Vagina (tissue), 2 donors: ENCODE measurements around the gene CFDP1. TPM values are rescaled to one million over a fixed set of nuclear protein-coding genes. Genes with fewer than 3 reads are reported as not detected.
"Not testable (repeated sequence)": the region's sequence is repeated elsewhere in the genome, so short reads cannot be mapped to it uniquely, and the experiment has no call there.

Experiments used
- DNase-seq, 2 donors: peaks; one replicate each; pipeline ENCODE4 v3.0.0-alpha.2; 2017; ENCODE audit errors: extremely low spot score in 2 of 2
- H3K27ac ChIP-seq: fragments of 200-600 bp; sonication (generic); one replicate; pipeline ENCODE4 v1.5.1; 2019
- H3K27me3 ChIP-seq: fragments of 200-600 bp; sonication (generic); one replicate; pipeline ENCODE4 v1.5.1; 2019
- H3K36me3 ChIP-seq, 2 donors: fragments of 200-600 bp; sonication (generic); one replicate each; pipeline ENCODE4 v1.5.1; 2017 to 2019
- H3K4me1 ChIP-seq: fragments of 200-600 bp; sonication (generic); one replicate; pipeline ENCODE4 v1.5.1; 2019
- H3K4me3 ChIP-seq, 2 donors: fragments of 200-600 bp; sonication (generic); 1 replicate in 1 of 2; 2 replicates in 1 of 2; pipeline ENCODE4 v1.5.1; 2016 to 2019
- H3K9me3 ChIP-seq: fragments of 200-600 bp; sonication (generic); one replicate; pipeline ENCODE4 v1.5.1; 2019
- POLR2A ChIP-seq, 2 donors: fragments of 450-650 bp; IDR thresholded peaks; one replicate each; pipeline ENCODE4 v1.6.1; 2017; ENCODE audit warnings: antibody characterized with exemption in 2 of 2, mild to moderate bottlenecking in 2 of 2, moderate library complexity in 2 of 2
- POLR2AphosphoS5 ChIP-seq, 2 donors: sonication (generic); formaldehyde crosslinking; IDR thresholded peaks; one replicate each; pipeline ENCODE4 v1.9.0; 2017; ENCODE audit warnings: antibody characterized with exemption in 2 of 2, mild to moderate bottlenecking in 2 of 2, low read depth in 1 of 2; ENCODE audit not compliant: insufficient read depth in 1 of 2
- intact Hi-C: fragments of 100-400 bp; cut with DNase I; formaldehyde crosslinking; loops from one replicate; pipeline ENCODE4 v1.15.1; 2023
- total RNA-seq: library from RNA; depleted of rRNA; stranded (reverse); fragments of >200 nt; gene quantifications from one replicate; pipeline ENCODE4 v1.2.3, GENCODE V29; 2016
- TF ChIP-seq, protein P1 (sequence below), 3 experiments: fragments of 450-650 bp in 2 of 3; fragments of 200-600 bp in 1 of 3; sonication (generic) in 1 of 3; IDR thresholded peaks; one replicate each; pipeline ENCODE4 v1.5.1; 2017 to 2019; ENCODE audit warnings: antibody characterized with exemption in 3 of 3, mild to moderate bottlenecking in 2 of 3, moderate library complexity in 2 of 3

Gene CFDP1
- total RNA-seq, 1 donor from 2014 or later, result 45.7 TPM

DNA sequence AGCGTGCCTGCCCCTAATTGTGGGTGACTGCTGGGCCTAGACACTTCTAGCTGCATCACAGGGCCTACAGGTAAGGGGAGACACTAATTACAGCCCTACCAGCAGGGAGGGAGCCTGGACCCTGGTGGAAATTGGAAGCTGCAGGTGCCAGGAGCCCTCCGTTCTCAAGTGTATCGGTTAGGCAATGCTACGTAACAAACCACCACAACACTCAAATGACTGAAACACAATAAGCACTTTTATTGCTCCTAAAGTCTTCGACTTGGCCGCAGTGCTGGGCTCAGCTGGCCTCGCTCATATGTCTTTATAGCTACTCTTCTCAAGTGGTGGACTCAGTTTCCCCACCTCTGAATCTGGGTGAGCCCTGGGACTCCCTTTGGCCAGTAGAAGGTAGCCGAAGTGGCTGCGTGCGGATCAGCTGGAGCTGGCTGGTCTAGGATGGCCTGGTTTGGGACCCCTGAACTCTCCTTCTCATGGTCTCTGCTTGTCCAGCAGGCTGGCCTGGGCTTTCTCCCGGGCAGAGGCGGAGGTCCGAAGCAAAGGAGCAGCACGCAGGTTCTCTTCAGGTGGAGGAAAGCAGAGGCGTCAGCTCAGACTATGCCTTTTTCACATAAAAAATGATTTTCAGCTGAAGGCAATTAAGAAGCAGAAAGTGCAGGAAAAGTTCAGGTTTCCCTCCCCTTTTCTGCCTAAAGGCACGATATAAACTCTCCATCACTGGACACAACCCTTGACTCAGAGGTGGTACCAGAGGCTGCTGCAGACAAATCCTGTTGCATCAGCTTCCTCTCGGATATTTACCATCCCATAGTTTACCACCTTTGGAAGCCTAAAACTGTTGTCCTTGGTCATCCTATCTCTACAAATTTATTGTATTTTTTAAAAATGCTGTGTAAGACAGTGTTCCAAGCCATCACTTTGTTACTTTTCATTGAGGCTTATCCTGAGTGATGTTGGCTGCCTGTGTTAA is 39.9 kb upstream of the CFDP1 start:
- H3K4me3 ChIP-seq, result no peak overlapping the region
- no peaks in the 10 kb centered on the region for H3K27me3 ChIP-seq
- no peaks in the 10 kb centered on the region for H3K4me1 ChIP-seq
- H3K36me3 ChIP-seq, result no peaks in the 10 kb centered on the region
- TF ChIP-seq, protein P1, sequence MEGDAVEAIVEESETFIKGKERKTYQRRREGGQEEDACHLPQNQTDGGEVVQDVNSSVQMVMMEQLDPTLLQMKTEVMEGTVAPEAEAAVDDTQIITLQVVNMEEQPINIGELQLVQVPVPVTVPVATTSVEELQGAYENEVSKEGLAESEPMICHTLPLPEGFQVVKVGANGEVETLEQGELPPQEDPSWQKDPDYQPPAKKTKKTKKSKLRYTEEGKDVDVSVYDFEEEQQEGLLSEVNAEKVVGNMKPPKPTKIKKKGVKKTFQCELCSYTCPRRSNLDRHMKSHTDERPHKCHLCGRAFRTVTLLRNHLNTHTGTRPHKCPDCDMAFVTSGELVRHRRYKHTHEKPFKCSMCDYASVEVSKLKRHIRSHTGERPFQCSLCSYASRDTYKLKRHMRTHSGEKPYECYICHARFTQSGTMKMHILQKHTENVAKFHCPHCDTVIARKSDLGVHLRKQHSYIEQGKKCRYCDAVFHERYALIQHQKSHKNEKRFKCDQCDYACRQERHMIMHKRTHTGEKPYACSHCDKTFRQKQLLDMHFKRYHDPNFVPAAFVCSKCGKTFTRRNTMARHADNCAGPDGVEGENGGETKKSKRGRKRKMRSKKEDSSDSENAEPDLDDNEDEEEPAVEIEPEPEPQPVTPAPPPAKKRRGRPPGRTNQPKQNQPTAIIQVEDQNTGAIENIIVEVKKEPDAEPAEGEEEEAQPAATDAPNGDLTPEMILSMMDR (IDR thresholded peaks at IDR 0.05), result no peak
- TF ChIP-seq POLR2AphosphoS5 (IDR thresholded peaks at IDR 0.05; ENCODE audit: insufficient read depth in 1 of 2, low read depth in 1 of 2) (no peak), POLR2A (IDR thresholded peaks at IDR 0.05) (no peak)
- H3K27ac ChIP-seq, result no peak overlapping the region
- no peak for DNase-seq
- H3K9me3 ChIP-seq, result no peaks in the 10 kb centered on the region
- intact Hi-C loops, result loop anchor here (10.0 kb wide), 1 partner anchor 292 kb away; no protein-coding TSS in a partner anchor

DNA sequence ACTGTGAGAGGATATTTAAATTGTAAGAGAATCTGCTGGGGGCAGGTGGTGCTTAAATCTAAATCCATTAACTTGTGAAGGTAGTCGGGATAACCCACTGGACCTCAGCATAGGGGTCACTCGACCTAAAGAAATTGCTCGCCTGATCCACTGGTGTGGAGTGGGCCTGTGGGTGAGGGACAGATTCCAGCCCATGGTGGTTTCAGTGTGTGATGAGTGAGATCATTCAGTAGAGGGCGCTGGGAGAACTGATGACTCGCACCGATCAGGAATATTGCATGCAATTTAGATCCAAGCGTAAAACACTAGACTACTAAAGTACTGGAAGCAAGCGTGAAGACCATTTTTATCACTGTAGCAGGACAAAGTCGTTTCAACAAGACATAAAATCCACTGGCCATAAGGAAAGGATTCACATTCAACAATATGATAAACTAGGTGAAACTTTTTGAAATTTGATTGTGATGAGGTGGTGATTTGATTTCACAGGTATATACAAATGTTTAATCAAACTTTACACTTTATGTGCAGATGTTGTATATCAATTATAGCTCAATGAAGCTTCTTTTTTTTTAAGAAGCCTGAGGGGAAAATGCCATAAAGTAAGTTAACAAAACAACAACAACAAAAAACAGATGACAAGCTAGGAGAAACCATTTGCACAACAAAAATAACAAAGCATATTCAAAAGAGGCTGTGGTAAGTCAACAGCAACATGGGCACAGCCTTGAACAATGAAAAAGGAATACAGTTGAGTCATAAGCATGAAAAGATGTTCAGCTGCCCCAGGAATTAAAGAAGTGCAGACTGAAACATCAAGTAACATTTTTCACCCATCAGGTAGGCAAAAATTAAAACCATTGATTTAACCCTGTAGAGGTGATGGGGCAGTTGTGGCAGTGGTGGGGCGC is 38.7 kb upstream of the CFDP1 start:
- intact Hi-C loops, result loop anchor here (10.0 kb wide), 1 partner anchor 293 kb away; no protein-coding TSS in a partner anchor
- no peak overlapping the region for H3K4me3 ChIP-seq
- H3K9me3 ChIP-seq, result no peaks in the 10 kb centered on the region
- TF ChIP-seq POLR2AphosphoS5 (IDR thresholded peaks at IDR 0.05; ENCODE audit: insufficient read depth in 1 of 2, low read depth in 1 of 2), result no peak
- TF ChIP-seq, protein P1 (IDR thresholded peaks at IDR 0.05), result peak; percentile 37 to 80 (median 65)
- no peaks in the 10 kb centered on the region for H3K36me3 ChIP-seq
- no peaks in the 10 kb centered on the region for H3K4me1 ChIP-seq
- DNase-seq, result no peak
- H3K27ac ChIP-seq, result no peak overlapping the region
- H3K27me3 ChIP-seq, result no peaks in the 10 kb centered on the region

DNA sequence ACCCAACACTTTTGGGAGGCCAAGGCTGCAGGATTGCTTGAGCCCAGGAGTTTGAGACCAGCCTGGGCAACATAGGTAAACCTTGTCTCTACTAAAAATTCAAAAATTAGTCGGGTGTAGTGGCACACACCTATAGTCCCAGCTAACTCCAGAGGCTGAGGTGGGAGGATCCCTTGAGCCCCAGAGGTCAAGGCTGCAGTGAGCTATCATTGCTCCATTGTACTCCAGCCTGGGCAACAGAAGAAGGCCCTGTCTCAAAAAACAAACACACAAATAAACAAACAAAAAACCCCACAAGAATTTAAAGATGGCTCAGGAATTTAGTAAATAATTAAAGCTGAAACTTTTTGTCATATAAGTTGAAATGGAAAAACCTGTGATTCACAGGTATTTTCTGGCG is 33.5 kb upstream of the CFDP1 start:
- TF ChIP-seq POLR2A (IDR thresholded peaks at IDR 0.05), result no peak
- TF ChIP-seq, protein P1 (IDR thresholded peaks at IDR 0.05), result no peak
- TF ChIP-seq POLR2AphosphoS5 (IDR thresholded peaks at IDR 0.05; ENCODE audit: insufficient read depth in 1 of 2, low read depth in 1 of 2), result no peak
- peaks cover 13% of the 10 kb centered on the region for H3K4me1 ChIP-seq
- no peak for DNase-seq
- H3K36me3 ChIP-seq, result no peaks in the 10 kb centered on the region
- H3K27me3 ChIP-seq, result no peaks in the 10 kb centered on the region
- intact Hi-C loops, result loop anchor here (10.0 kb wide), 2 partner anchors 48 to 158 kb away; partner anchors contain the start of gene ADAT1
- no peaks in the 10 kb centered on the region for H3K9me3 ChIP-seq
- H3K4me3 ChIP-seq, result no peak overlapping the region
- H3K27ac ChIP-seq, result no peak overlapping the region

DNA sequence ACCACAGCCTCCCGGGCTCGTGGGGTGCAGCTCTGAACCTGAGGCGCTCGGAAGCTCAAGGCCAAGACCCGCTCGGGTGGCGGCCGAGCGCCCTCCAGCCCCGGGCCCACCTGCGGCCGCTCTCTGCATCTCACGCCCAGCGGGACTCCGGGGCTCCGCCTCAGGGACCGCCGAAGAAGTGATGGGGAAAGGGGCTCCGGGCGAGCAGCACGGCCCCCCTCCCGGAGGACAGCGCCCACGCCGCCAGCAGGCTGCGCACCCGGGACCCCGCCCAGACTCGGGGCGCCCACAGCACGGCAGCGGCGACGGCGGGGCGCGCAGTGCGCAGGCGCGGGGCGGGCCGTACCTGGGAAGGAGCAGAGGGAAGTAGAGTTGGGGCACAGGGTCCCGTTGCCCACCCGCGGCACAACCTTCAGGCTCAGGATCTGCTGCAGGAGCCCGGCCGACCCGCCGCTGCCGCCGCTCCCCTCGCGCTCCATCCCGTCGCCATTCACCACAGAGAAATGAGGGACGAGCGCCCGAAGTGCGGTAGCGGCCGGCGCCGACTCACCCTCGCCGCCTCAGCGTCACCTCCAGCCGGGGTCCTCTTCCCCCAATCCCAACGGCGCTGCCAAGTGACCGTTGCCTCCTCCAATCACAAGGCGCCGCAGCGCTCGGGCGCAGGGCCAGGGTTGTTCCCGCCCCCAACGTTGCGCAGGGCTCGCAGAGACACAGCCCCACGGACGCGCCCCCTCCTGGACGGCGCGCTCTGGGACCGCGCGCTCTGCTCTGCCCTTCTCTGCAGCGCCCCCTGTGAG is 31.0 kb upstream of the CFDP1 start, which contains the start of gene TMEM170A:
TMEM170A (minus strand) TSS at position 568 of the 797 bp plus-strand sequence; CDS start at position 479, 89 bp downstream.
- Histone ChIP-seq H3K4me3 (peak within 1 kb of the TSS; percentile 94 to 96), H3K27me3 (no peaks in the 10 kb centered on the region), H3K36me3 (no peaks in the 10 kb centered on the region), H3K4me1 (peaks cover 34% of the 10 kb centered on the region), H3K27ac (peak within 1 kb of the TSS; percentile 96), H3K9me3 (no peaks in the 10 kb centered on the region)
- DNase-seq, result peak in 1 of 2 donors; percentile 99
- intact Hi-C loops, result loop anchor here (10.0 kb wide), 2 partner anchors 50 to 160 kb away; partner anchors contain the start of gene ADAT1
- TF ChIP-seq POLR2A (IDR thresholded peaks at IDR 0.05), result peak; percentile 51 to 90
- TF ChIP-seq, protein P1 (IDR thresholded peaks at IDR 0.05), result peak; percentile 99 to 100 (median 100)
- TF ChIP-seq POLR2AphosphoS5 (IDR thresholded peaks at IDR 0.05; ENCODE audit: insufficient read depth in 1 of 2, low read depth in 1 of 2), result peak; percentile 86 to 99

DNA sequence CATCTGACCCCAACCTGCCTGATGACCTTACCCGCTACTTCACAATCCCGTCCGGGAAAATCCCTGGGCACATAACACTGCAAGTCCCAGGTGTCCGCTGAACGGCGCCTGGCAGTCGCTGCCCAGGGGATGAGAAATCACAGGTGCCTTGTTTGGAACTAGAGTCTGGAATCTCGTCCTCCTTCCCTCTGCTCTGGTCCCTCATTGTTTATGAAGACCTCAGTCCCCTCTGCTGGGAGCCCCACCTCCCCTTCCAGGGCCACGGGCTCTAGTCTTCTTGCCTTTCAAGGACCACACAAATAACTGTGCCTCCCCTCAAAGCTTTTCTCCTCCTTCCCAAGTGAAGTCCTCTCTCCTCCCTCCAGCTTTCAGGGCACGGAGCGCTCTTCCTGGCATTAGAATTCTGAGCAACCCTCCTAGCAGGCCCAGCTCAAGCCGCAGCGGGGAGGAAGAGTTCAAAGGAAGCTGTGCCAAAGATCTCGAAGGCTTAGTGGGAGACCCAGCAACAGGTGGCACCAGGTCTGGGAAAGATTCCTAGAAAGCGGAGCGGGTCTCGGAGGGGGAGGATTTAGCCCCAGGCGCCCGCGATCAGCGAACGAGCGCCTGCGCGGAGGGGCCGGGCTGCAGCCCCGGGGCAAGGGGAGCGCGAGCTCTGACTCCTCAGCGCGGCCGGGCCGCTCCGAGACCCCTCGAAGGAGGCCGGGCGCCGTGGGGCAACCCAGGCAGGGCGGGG is 30.3 kb upstream of the CFDP1 start:
- H3K27me3 ChIP-seq, H3K9me3 ChIP-seq, H3K36me3 ChIP-seq, DNase-seq: not testable (repeated sequence)
- H3K4me1 ChIP-seq, result peaks cover 34% of the 10 kb centered on the region
- peak overlapping the region; percentile 94 to 96 for H3K4me3 ChIP-seq
- intact Hi-C loops, result loop anchor here (10.0 kb wide), 2 partner anchors 51 to 161 kb away; partner anchors contain the start of gene ADAT1
- H3K27ac ChIP-seq, result peak overlapping the region; percentile 96
